ENCODE results near the gene BMPR1B.

BMPR1B gene

DNA sequence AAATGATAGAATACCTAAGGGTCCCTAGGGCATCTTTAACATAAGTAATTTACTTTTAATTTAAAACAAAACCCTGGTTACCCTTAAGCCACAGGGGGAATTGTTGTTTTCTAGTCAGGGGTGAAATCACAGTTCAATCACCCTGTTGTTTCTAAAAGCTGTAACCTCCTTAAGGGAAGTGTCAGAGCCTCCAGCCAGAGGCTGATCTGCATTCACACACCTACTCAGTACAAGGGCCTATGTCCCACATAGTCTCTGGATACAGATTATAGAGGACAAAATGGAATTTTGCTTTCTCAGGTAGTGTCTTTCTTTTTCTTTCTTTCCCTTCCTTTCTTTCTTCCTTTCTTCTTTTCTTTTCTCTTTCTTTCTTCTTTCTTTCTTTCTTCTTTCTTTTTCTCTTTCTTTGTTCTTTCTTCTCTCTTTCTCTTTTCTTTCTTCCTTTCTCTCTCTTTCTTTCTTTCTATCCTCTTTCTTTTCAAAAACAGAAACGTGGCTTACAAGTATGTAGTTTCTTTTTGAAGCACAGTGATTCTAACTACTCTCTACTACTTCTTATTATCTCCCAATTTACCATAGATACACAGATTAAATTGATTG is 31.1 kb upstream of the BMPR1B start:
- TF ChIP-seq Cebpa-rat (IDR thresholded peaks at IDR 0.05): no peak

DNA sequence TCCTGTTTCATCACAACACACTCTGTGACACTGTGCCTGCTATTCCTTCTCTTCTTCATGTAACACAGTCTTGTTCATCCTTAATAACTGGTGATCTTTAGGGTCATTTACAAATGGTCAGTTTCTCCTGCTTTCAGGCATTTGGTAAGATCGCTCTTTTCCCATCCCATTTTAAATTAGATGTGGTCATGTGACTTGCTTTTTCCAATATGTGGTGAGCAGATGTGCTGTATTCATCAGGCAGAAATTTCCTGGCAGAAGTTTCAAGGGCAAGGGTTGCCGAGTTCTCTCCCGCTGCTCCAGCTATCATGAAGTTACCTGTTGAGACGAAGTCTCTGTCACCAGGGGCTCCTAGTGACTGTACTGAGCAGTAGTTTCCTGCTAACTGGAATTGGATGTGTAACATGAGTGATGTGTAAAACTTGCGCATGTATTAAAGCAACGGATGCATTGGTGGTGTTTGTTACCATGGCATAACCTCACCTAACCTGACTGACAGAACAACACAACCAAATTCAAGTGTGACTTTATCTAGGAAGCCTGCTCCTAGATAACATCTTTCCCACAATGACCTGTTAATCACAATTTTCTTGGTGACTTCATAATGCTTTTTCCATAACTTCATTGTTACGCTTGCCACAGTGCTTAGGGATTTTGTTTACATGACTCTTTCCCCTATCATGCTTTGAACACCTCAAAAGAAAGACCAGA is 29.5 kb upstream of the BMPR1B start:
- no peaks in the 10 kb centered on the region for H4K20me1 ChIP-seq
- no peak overlapping the region for H3K27ac ChIP-seq
- peaks cover 0 to under 1% (median 0%) of the 10 kb centered on the region in 10 experiments; a peak in 1 of 20 replicates for H3K4me1 ChIP-seq
- H3K4me2 ChIP-seq: no peak overlapping the region
- H3K9ac ChIP-seq: no peak overlapping the region
- H3K9me3 ChIP-seq (replicated peaks in 1 of 11): no peaks in the 10 kb centered on the region
- no peak for TF ChIP-seq Cebpa-rat (IDR thresholded peaks at IDR 0.05)
- no peak overlapping the region for H3K4me3 ChIP-seq
- H3K27me3 ChIP-seq: no peaks in the 10 kb centered on the region
- no peaks in the 10 kb centered on the region for H3K36me3 ChIP-seq

More for the DNA sequence above, 31.1 kb upstream of the BMPR1B start:
- Histone ChIP-seq H3K9ac (no peak overlapping the region), H3K27ac (no peak overlapping the region), H3K4me1 (peaks cover 7 to 16% (median 13%) of the 10 kb centered on the region in 10 experiments), H3K4me2 (no peak overlapping the region), H4K20me1 (no peaks in the 10 kb centered on the region), H3K27me3 (no peaks in the 10 kb centered on the region), H3K9me3 (replicated peaks in 1 of 11) (no peaks in the 10 kb centered on the region), H3K4me3 (no peak overlapping the region), H3K36me3 (no peaks in the 10 kb centered on the region)

- Histone ChIP-seq H3K4me2 (no peak overlapping the region), H4K20me1 (no peaks in the 10 kb centered on the region), H3K4me1 (no peaks in the 10 kb centered on the region), H3K9ac (no peak overlapping the region), H3K27me3 (no peaks in the 10 kb centered on the region), H3K36me3 (no peaks in the 10 kb centered on the region), H3K9me3 (replicated peaks in 1 of 11) (no peaks in the 10 kb centered on the region), H3K4me3 (no peak overlapping the region), H3K27ac (no peak overlapping the region)
- no peak for TF ChIP-seq Cebpa-rat (IDR thresholded peaks at IDR 0.05)
Observed at GRCh38 chr4:94732358-94732698, 25.4 kb upstream of the BMPR1B start.

GRCh38 chr4:94739741-94740140 is 18.0 kb upstream of the BMPR1B start:
- TF ChIP-seq Cebpa-rat (IDR thresholded peaks at IDR 0.05): no peak
- Histone ChIP-seq H3K9ac (no peak overlapping the region), H3K4me1 (no peaks in the 10 kb centered on the region), H3K27ac (no peak overlapping the region), H3K27me3 (no peaks in the 10 kb centered on the region), H3K4me2 (no peak overlapping the region), H4K20me1 (no peaks in the 10 kb centered on the region), H3K36me3 (no peaks in the 10 kb centered on the region), H3K9me3 (replicated peaks in 1 of 11) (no peaks in the 10 kb centered on the region), H3K4me3 (no peak overlapping the region)

DNA sequence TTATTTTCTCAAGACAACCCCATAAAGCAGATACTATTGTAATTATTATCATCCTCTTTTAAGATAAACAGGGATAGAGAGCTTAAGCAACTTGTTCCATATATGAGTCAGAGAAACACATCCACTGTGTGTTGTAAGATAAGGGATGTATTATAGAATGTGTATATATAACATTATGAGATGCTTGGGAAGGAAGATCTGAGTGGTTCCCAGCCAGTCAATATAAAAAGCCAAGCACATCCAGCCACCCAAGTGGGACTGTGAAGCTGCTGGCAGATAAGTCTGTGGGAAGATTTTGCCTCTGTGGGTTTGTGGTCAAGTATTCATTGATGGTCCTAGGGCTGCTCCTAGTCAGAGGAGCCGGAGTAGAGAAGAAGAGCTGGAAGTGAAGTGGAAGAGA is 16.5 kb upstream of the BMPR1B start:
- H3K27ac ChIP-seq: no peak overlapping the region
- no peaks in the 10 kb centered on the region for H4K20me1 ChIP-seq
- H3K9ac ChIP-seq: no peak overlapping the region
- H3K36me3 ChIP-seq: no peaks in the 10 kb centered on the region
- H3K4me3 ChIP-seq: no peak overlapping the region
- TF ChIP-seq Cebpa-rat (IDR thresholded peaks at IDR 0.05): no peak
- H3K4me2 ChIP-seq: no peak overlapping the region
- H3K27me3 ChIP-seq: no peaks in the 10 kb centered on the region
- no peaks in the 10 kb centered on the region for H3K4me1 ChIP-seq
- no peaks in the 10 kb centered on the region for H3K9me3 ChIP-seq (replicated peaks in 1 of 11)

- no peak overlapping the region for H3K4me2 ChIP-seq
- H3K4me3 ChIP-seq: no peak overlapping the region
- H3K4me1 ChIP-seq: no peaks in the 10 kb centered on the region
- H4K20me1 ChIP-seq: no peaks in the 10 kb centered on the region
- H3K36me3 ChIP-seq: no peaks in the 10 kb centered on the region
- no peak overlapping the region for H3K27ac ChIP-seq
- TF ChIP-seq Cebpa-rat (IDR thresholded peaks at IDR 0.05): no peak
- no peaks in the 10 kb centered on the region for H3K9me3 ChIP-seq (replicated peaks in 1 of 11)
- no peak overlapping the region for H3K9ac ChIP-seq
- no peaks in the 10 kb centered on the region for H3K27me3 ChIP-seq
Observed at GRCh38 chr4:94743838-94744237, 13.9 kb upstream of the BMPR1B start.

GRCh38 chr4:94744850-94745249 is 12.9 kb upstream of the BMPR1B start:
- no peak overlapping the region for H3K27ac ChIP-seq
- H4K20me1 ChIP-seq: no peaks in the 10 kb centered on the region
- no peaks in the 10 kb centered on the region for H3K4me1 ChIP-seq
- H3K4me2 ChIP-seq: no peak overlapping the region
- H3K9ac ChIP-seq: no peak overlapping the region
- no peaks in the 10 kb centered on the region for H3K9me3 ChIP-seq (replicated peaks in 1 of 11)
- no peak overlapping the region for H3K4me3 ChIP-seq
- H3K27me3 ChIP-seq: no peaks in the 10 kb centered on the region
- no peaks in the 10 kb centered on the region for H3K36me3 ChIP-seq
- no peak for TF ChIP-seq Cebpa-rat (IDR thresholded peaks at IDR 0.05)

DNA sequence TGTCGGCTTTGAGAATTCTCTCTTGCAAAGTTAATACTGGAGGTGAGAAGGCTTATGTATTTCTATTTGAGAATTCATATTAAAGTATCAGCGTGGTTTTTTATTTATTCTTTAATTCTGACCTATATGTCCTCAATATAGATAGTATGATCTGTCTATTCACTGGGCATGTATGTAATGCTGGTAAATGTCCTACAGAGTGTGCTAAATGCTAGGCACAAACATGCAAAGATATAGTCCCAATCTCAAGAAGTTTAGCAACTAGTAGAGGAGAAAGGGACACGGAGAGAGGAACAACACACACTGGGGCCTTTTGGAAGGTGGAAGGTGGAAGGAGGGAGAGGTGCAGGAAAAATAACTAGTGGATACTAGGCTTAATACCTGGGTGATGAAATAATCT is 11.0 kb upstream of the BMPR1B start:
- no peak for TF ChIP-seq Cebpa-rat (IDR thresholded peaks at IDR 0.05)
- H3K4me2 ChIP-seq: no peak overlapping the region
- H3K4me1 ChIP-seq: no peaks in the 10 kb centered on the region
- no peaks in the 10 kb centered on the region for H3K36me3 ChIP-seq
- H3K9ac ChIP-seq: no peak overlapping the region
- no peaks in the 10 kb centered on the region for H3K9me3 ChIP-seq (replicated peaks in 1 of 11)
- no peak overlapping the region for H3K4me3 ChIP-seq
- no peak overlapping the region for H3K27ac ChIP-seq
- H3K27me3 ChIP-seq: no peaks in the 10 kb centered on the region
- no peaks in the 10 kb centered on the region for H4K20me1 ChIP-seq

- H3K27ac ChIP-seq: no peak overlapping the region
- H3K4me3 ChIP-seq: no peak overlapping the region
- no peak for TF ChIP-seq Cebpa-rat (IDR thresholded peaks at IDR 0.05)
- H3K27me3 ChIP-seq: no peaks in the 10 kb centered on the region
- no peaks in the 10 kb centered on the region for H3K36me3 ChIP-seq
- H3K9me3 ChIP-seq (replicated peaks in 1 of 11): peaks cover 4 to 17% (median 11%) of the 10 kb centered on the region in 11 experiments; a peak in 12 of 22 replicates
- H3K4me1 ChIP-seq: no peaks in the 10 kb centered on the region
- H3K4me2 ChIP-seq: no peak overlapping the region
- no peaks in the 10 kb centered on the region for H4K20me1 ChIP-seq
- no peak overlapping the region for H3K9ac ChIP-seq
Observed at GRCh38 chr4:94758141-94758699, 465 bp downstream of the BMPR1B start.

Measured in BLaER1 treated with 17β-estradiol and CSF1 and Interleukin-3, amounts not matched to agents 10 nM and 100 nM (cell line).